ENCODE results near the gene NSUN5. TPM values are rescaled to one million over a fixed set of nuclear protein-coding genes. Genes with fewer than 3 reads are reported as not detected.
A peak's percentile ranks its signal among the peaks of the same experiment; 100 is the strongest.
"Not testable (repeated sequence)": the region's sequence is repeated elsewhere in the genome, so short reads cannot be mapped to it uniquely, and the experiment has no call there.

Gene NSUN5
- total RNA-seq, 2 donors from 2014 or later, result 49.7 to 73.8 TPM

GRCh38 chr7:73299812-73300211 lies 8.8 kb downstream of the NSUN5 start:
- ATAC-seq; H3K9me3 Mint-ChIP-seq; H3K36me3 Mint-ChIP-seq; H3K27ac Mint-ChIP-seq; H3K4me3 Mint-ChIP-seq; H3K4me1 Mint-ChIP-seq (ENCODE audit: low read depth in 2 of 2); DNase-seq (ENCODE audit: low spot score); H3K27me3 Mint-ChIP-seq: not testable (repeated sequence)

- not testable (repeated sequence) for H3K9me3 Mint-ChIP-seq; ATAC-seq; H3K4me3 Mint-ChIP-seq; H3K27ac Mint-ChIP-seq; H3K4me1 Mint-ChIP-seq (ENCODE audit: low read depth in 2 of 2); DNase-seq (ENCODE audit: low spot score); H3K36me3 Mint-ChIP-seq; H3K27me3 Mint-ChIP-seq
Measured at GRCh38 chr7:73297706-73298105, 10.9 kb downstream of the NSUN5 start.

GRCh38 chr7:73297235-73297634 lies 11.4 kb downstream of the NSUN5 start:
- DNase-seq (ENCODE audit: low spot score); H3K27ac Mint-ChIP-seq; H3K27me3 Mint-ChIP-seq; H3K4me1 Mint-ChIP-seq (ENCODE audit: low read depth in 2 of 2); H3K36me3 Mint-ChIP-seq; H3K4me3 Mint-ChIP-seq; H3K9me3 Mint-ChIP-seq: not testable (repeated sequence)
- peak; percentile 8 to 46 for ATAC-seq

- H3K4me1 Mint-ChIP-seq (ENCODE audit: low read depth in 2 of 2); H3K27me3 Mint-ChIP-seq; ATAC-seq; H3K4me3 Mint-ChIP-seq; H3K9me3 Mint-ChIP-seq; H3K27ac Mint-ChIP-seq; H3K36me3 Mint-ChIP-seq; DNase-seq (ENCODE audit: low spot score): not testable (repeated sequence)
Measured at GRCh38 chr7:73277210-73277609, 31.4 kb downstream of the NSUN5 start.

- H3K9me3 Mint-ChIP-seq; H3K4me1 Mint-ChIP-seq (ENCODE audit: low read depth in 2 of 2); H3K4me3 Mint-ChIP-seq; H3K36me3 Mint-ChIP-seq; H3K27me3 Mint-ChIP-seq; DNase-seq (ENCODE audit: low spot score); H3K27ac Mint-ChIP-seq; ATAC-seq: not testable (repeated sequence)
Measured at GRCh38 chr7:73267813-73268212, 40.8 kb downstream of the NSUN5 start.

GRCh38 chr7:73266719-73267368 lies 41.8 kb downstream of the NSUN5 start:
- not testable (repeated sequence) for H3K27me3 Mint-ChIP-seq; DNase-seq (ENCODE audit: low spot score); H3K27ac Mint-ChIP-seq; H3K4me1 Mint-ChIP-seq (ENCODE audit: low read depth in 2 of 2); H3K36me3 Mint-ChIP-seq; H3K9me3 Mint-ChIP-seq; H3K4me3 Mint-ChIP-seq
- ATAC-seq, result peak in 1 of 2 donors; percentile 60

- H3K9me3 Mint-ChIP-seq; H3K4me1 Mint-ChIP-seq (ENCODE audit: low read depth in 2 of 2); H3K27ac Mint-ChIP-seq; DNase-seq (ENCODE audit: low spot score); H3K4me3 Mint-ChIP-seq; H3K27me3 Mint-ChIP-seq; ATAC-seq; H3K36me3 Mint-ChIP-seq: not testable (repeated sequence)
Measured at GRCh38 chr7:73262416-73262815, 46.2 kb downstream of the NSUN5 start.

Other genes starting within 250 kb of the NSUN5 start
- not detected for gene SPDYE9, start 222.8 kb downstream of the NSUN5 start, total RNA-seq
- gene TRIM50, start 19.3 kb upstream of the NSUN5 start, total RNA-seq, result not detected
- not detected for gene FKBP6, start 19.3 kb upstream of the NSUN5 start, total RNA-seq
- gene FZD9, start 125.0 kb upstream of the NSUN5 start, total RNA-seq, result under 1 TPM; 0.42 to 0.43 TPM
- gene BAZ1B, start 213.5 kb upstream of the NSUN5 start, total RNA-seq, result 100 to 1,000 TPM in 1 of 2 donors, 10 to 100 TPM in 1; 79.0 to 132 TPM
- gene BCL7B, start 248.9 kb upstream of the NSUN5 start, total RNA-seq, result 10 to 100 TPM; 78.7 to 83.7 TPM